Gastroesophageal sphincter (tissue), 3 donors: ENCODE results near the gene RAB5IF.

Experiments
- CTCF ChIP-seq, 4 experiments: fragments of 200-600 bp in 2 of 4; fragments of 450-650 bp in 2 of 4; sonication (generic) in 1 of 4; IDR thresholded peaks; one replicate each; pipeline ENCODE4 v1.5.1; 2017 to 2019; ENCODE audit warnings: antibody characterized with exemption in 4 of 4, mild to moderate bottlenecking in 2 of 4, moderate library complexity in 2 of 4
- POLR2A ChIP-seq, 2 donors: fragments of 450-650 bp; IDR thresholded peaks; one replicate each; pipeline ENCODE4 v1.6.1; 2017; ENCODE audit warnings: antibody characterized with exemption in 2 of 2, mild to moderate bottlenecking in 2 of 2, moderate library complexity in 1 of 2
- POLR2AphosphoS5 ChIP-seq: sonication (generic); formaldehyde crosslinking; IDR thresholded peaks from one replicate; pipeline ENCODE4 v1.6.1; 2017; ENCODE audit warnings: antibody characterized with exemption

- TF ChIP-seq POLR2A (IDR thresholded peaks at IDR 0.05) (no peak), CTCF (IDR thresholded peaks at IDR 0.05) (no peak), POLR2AphosphoS5 (no peak)
These were observed 9.4 kb downstream of the RAB5IF start for GRCh38 chr20:36614781-36615557.
